Mucosa of gallbladder (tissue), 1 donor: ENCODE data around the gene CHMP4B. TPM values are rescaled to one million over a fixed set of nuclear protein-coding genes. Genes with fewer than 3 reads are reported as not detected.

Source experiments
- DNase-seq: peaks from one replicate; pipeline ENCODE4 v3.0.0-alpha.2; 2020; ENCODE audit warnings: low spot score
- total RNA-seq: library from RNA; stranded (reverse); gene quantifications from one replicate; pipeline ENCODE4 v1.2.1, GENCODE V29; 2021
- donor health status: DM: no; HTN: no; CAD: no.

Gene CHMP4B, protein sequence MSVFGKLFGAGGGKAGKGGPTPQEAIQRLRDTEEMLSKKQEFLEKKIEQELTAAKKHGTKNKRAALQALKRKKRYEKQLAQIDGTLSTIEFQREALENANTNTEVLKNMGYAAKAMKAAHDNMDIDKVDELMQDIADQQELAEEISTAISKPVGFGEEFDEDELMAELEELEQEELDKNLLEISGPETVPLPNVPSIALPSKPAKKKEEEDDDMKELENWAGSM
- total RNA-seq = 117 TPM

DNA sequence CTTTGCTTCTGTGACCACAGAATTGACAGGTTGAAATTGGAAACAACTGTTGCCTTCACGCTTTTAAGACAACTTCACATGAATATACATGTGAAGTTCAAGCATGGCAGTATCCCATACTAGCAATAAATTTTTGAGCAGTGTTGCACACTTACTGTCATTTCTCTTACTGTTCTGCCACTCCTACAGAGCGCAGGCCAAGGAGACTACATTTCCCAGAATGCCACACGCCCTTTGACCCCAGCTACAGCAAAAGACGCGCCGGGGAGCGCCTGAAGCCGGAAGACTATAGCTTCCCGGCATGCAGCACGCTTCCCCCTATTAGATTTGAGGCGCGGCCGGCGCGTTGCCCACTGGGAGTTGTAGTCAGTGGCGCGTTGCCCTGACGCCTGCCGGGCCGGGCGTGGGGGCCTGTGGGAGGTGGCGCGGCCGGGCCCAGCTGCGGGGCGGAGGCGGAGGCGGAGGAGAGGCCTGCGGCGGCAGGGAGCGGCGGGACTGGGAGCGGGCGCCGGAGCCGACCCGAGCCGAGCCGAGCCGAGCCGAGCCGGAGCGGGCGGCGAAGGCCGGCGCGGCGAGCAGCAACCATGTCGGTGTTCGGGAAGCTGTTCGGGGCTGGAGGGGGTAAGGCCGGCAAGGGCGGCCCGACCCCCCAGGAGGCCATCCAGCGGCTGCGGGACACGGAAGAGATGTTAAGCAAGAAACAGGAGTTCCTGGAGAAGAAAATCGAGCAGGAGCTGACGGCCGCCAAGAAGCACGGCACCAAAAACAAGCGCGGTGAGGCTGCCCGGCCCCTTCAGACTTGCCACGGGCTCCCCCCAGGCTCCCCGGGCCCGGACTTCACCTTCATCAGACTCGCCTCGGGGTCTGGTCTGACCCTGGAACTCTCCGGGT lies at the start of gene CHMP4B:
CHMP4B (plus strand) TSS at position 464 of the 891 bp plus-strand sequence; CDS start at position 585, 121 bp downstream.
- DNase-seq = peak; percentile 99

DNA sequence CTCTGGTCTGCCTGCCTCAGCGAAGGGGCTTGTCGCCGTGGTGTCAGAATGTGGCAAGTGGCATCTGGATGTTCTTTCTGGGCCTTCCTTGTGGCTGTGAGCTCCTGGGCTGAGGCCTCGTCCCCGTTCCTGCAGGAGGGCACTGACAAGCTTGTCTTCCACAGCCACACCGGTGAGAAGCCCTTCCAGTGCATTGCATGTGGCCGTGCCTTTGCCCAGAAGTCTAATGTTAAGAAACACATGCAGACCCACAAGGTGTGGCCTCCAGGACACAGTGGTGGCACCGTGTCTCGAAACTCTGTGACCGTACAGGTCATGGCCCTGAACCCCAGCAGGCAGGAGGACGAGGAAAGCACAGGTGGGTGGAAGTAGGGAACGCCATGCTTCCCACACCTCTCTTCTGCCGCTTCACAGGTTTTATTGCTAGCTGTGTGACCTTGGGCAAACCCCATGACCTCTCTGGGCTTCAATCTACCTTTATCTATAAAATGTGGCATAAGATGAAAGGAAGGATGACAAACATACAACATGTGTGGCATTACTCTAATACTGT lies 49.4 kb upstream of the CHMP4B start:
- no peak for DNase-seq

DNA sequence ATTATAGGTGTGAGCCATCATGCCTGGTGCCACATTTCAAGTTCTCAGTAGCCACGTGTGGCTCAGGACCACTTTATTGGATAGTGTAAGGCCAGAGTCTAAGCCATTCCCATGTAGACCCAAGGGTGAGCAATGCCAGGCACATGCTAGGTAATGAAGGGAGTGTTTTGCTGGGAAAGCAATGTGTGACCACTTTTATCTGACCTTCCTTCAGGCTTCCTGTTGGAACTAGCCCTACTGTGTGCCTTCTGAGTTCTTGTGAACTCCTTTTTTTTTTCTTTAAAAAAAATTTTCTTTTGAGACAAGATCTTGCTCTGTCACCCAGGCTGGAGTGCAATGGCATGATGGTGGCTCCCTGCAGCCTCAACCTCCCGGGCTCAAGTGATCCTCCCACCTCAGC lies 46.0 kb upstream of the CHMP4B start:
- no peak for DNase-seq

DNA sequence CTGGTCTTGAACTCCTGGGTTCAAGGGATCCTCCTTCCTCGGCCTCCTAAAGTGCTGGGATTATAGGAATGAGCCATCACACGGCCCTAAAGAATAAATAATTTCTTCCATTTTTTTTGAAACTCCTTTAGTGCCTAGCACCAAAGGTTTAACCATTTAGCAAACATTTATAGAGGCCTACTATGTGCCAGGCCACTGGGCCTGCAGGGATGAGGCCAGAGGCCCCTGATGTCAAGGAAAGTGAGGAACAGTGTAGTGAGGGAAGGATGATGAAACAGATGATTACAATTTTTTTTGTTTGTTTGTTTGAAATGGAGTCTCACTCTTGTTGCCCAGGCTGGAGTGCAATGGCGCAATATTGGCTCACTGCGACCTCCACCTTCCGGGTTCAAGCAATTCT lies 45.6 kb upstream of the CHMP4B start:
- DNase-seq = no peak

DNA sequence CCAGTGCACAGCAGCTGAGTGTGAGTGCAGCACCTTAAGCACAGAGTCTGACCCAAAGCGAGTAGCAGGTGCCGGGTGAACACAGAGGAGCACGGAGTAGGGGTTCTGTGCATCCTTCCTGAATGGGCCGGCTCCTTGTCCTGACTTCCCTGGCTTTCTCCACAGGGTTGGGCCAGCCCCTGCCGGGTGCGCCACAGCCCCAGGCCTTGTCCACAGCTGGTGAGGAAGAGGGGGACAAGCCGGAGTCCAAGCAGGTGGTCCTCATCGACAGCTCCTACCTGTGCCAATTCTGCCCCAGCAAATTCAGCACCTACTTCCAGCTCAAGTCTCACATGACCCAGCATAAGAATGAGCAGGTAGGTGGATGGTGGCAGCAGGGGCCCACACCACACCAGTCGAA lies 44.5 kb upstream of the CHMP4B start:
- no peak for DNase-seq

DNA sequence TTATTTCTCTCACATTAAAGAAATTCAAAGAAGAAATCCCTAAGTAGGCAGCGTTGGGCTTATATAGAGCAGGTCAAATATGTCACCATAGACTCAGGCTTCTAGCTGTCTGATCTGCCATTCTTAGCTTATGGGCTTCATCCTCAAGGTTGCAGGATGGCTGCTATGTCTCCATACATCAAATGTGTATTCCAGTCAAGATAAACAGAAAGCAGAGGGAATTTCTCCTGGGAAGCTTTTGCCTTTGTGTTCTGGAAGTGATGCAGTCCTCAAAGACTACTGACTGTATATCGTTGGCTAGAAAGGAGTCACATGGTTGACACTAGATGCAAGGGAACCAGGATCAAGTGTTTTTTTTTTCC lies 43.4 kb upstream of the CHMP4B start:
- DNase-seq = no peak

DNA sequence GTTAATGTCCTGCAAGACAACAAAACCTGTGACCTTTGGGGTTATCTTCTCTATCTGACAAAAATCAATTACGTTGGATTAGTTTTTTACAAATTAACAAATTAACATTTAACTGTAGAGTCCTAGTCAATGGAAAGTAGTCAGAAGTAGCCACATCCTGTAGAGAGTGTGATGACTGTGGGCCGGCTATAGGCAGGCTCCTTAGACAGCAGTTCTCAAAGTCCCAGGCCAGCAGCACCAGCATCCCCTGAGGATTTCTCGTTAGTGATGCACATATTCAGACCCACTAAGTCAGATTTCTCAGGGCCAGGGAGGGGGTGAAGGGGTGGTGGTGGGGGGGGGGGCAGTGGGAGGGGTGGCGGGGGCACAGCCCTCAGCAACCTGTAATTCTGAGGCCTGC lies 42.1 kb upstream of the CHMP4B start:
- no peak for DNase-seq

DNA sequence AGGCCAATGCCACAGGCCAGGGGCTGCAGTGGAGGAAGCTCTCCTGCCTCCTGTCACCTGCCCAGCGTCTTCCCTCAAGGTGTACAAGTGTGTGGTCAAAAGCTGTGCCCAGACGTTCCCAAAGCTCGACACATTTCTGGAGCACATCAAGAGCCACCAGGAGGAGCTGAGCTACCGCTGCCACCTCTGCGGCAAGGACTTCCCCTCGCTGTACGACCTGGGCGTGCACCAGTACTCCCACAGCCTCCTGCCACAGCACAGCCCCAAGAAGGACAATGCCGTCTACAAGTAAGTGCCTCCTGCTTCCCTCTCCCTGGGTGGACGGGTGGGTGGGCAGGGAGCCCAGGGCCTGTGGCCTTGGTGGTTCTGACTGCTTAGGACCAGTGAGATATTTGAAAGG lies 41.1 kb upstream of the CHMP4B start:
- no peak for DNase-seq

DNA sequence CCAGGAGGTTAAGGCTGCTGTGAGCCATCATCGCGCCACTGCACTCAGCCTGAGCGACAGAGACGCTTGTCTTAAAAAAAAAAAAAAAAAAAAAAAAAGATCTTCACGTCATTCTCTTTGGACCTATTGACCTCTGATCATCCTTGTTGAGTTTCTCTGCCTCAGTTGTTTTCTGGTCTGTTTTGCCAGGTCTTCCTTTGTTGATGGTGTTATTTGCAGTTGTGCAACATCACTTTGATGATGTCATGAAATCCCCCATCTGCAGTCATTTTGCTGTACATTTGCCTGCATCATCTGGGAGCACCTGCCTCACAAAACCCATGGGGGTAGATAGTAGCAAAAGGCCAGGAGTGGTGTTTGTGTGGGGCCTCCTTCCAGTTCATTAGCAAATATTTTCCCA lies 39.2 kb upstream of the CHMP4B start:
- DNase-seq = no peak

DNA sequence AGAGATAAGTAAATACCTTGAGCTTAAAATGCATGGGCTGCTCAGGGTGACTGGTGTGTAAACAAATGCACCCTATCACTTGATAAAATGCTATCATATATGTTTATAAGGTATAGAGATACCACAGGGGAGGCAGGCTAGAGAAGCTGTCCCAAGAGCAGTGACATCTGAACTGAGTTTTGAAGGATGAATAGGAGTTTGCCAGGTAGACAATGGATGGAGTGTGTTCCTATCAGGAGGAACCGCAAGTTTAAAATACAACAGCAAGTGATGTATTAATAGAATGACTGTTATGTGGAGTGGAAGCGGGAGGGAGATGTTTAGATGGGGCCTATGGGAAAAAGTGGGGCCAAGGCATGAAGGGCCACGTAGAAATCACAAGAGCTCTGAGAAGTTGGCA lies 38.7 kb upstream of the CHMP4B start:
- DNase-seq = no peak

DNA sequence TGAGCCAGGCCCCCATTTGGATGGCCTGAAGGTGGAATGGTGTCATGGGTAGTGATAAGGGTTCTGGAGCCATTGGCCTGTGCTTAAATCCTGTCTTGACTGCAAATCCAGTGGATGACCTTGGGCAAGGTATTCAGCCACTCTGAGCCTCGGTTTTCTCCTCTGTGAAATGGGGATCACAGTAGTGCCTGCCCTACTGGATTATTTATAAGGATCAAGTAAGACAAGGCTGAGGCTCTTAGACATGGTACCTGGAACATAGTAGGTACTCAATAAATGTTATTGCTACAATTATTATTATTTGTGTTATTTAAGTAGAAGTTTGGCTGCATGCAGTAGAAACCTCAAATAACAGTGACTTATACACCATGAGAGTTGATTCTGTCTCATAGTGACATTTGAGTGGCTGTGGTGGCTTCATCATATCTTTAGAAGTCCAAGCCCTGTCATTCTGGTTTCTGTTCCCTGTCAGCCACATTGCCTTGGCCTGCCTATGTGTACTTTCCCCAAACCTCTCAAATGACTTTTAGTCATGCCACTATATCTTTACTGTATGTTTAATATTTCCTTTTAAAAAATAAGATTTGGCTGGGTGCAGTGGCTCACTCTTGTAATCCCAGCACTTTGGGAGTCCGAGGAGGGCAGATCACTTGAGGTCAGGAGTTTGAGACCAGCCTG lies 37.6 kb upstream of the CHMP4B start:
- DNase-seq = no peak

DNA sequence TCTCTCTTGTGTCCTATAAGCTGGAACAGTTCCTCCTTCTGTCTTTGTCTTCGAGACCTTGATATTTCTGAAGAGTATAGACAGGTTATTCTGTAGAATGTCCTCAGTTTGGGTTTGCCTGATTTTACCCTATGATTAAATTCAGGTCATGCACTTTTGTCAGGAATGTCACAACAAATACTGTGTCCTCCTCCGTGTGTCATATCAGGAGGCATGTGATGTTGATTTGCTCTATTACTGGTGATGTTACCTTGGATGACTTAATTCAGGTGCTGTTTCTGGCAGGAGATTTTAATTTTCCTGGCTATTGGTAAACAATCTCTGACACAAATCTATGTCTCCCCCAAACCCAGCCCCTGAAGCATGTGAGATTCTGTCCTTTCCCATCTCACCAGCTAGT lies 33.3 kb upstream of the CHMP4B start:
- DNase-seq = no peak

DNA sequence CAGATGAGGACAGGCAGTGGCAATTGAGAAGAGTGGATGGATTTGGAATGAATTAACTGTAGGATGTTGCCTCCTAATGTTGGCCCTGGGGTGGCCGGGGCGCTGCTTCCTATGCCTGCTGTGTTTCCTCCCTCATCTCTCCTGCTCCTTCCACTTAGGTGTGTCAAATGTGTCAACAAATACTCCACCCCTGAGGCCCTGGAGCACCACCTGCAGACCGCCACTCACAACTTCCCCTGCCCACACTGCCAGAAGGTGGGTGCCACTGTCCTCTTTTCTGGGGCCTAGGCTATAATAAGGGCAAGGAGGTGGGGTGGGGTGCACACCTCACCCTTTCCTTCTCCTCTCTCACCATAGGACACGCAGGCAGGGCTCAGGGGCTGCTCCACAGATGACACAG lies 30.0 kb upstream of the CHMP4B start:
- no peak for DNase-seq

DNA sequence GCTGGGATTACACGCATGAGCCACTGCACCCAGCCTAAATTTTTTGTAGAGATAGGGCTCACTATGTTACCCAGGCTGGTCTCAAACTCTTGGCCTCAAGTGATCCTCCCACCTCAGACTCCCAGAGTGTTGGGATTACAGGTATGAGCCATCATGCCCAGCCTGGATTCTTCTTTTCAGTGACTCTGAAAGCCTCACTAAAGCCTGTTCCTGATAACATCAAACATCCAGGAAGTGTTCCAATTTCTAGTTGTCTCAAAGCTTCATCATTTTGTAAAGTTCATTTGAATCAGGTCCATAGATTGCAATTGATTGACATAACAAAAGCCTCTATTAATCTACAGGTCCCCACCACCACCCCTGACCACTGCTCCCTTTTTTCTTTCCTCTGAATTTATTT lies 29.2 kb upstream of the CHMP4B start:
- no peak for DNase-seq

DNA sequence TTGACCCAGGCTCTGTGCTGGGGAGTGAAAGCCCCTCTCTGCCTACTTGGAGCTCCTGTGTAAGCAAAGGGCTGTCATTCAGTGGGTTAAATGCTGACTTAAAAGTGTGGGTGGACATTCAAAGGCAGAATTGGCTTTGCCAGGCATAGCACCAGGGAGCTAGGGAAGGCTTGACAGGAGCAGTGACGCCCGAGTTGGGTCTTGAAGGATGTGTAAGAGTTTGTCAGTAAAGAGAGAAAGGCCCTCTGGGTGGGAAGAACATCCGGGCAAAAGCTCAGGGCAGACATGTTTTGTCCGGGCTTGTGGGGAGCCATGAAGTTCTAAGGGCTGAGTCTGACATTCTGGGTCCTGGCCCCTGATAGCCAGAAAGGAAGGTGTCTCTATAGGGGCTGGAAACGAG lies 27.9 kb upstream of the CHMP4B start:
- no peak for DNase-seq

DNA sequence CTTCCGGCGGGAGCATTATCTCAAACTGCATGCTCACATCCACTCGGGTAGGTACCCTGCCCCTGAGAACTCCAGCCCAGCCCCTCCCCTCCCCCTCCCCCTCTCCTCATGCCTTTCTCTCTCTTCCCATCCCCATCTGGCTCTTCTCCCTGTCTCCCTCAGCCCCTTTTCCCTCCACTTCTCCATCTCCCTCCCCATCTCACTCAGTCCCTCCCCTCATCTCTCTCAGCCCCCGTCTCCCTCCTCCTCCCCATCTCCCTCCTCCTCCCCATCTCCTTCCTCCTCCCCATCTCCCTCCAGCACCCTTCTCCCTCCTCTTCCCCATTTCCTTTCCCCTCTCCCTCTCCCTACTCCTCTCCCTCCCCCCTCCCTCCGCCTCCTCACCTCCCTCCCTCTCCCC lies 27.3 kb upstream of the CHMP4B start:
- no peak for DNase-seq

DNA sequence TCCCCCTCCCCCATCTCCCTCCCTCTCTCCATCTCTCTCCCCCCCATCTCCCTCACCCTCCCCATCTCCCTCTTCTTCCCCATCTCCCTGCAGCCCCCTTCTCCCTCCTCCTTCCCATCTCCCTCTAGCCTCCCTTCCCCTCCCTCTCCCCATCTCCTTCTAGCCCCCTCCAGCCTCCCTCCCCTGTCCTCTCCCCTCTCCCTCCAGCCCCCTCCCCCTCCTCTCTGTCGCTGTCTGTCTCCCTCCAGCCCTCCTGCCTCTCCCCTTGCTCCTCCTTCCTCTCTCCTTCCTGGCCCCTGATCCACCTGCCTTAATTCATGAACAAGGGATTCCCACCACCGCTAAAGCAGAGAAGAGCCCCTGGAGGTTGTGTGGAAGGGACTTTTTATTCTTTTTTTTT lies 26.9 kb upstream of the CHMP4B start:
- DNase-seq = no peak

DNA sequence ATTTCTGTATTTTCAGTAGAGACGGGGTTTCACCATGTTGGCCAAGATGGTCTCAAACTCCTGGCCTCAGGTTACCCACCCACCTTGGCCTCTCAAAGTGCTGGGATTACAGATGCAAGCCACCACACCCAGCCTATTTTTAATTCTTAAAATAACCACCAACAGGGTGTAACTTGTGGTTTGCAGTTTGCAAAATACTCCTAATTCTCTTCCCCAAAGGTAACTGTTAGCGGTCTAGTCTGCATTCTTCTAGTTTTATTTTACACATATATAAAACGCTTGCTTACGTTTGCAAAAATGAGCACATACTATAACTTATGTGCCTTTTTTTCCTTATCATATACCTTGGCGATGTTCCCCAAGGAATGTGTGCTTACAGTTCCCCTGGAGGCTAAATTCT lies 25.6 kb upstream of the CHMP4B start:
- no peak for DNase-seq

DNA sequence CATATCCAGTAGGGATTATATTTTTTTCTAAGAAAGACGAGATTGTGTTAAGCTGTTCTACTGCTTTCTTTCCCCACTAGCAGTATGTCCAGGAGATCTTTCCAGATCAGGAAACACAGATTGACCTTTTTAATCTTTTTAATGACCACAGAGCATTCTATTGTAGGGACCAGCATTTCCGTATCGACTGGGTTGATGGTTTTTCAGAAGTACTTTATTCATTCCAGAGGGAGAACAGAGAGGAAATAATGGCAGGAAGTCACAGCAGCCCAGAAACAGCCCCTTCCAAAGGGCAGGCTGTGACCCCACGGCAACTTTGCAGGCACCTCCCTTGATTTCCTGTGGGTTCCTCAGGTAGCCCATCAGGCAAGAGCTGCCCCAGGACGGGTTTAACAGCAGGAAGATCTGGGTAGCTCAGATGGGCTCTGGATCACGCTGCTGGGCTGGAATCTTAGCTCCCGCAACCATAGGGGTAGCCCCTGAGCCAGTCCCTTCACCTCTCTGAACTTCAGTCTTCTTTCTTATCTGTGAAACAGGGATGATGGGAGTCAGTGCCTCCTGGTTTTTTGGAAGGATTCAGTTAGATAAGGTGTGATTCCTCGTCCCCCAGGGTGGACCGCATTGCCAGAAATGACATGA lies 23.8 kb upstream of the CHMP4B start:
- DNase-seq = no peak

DNA sequence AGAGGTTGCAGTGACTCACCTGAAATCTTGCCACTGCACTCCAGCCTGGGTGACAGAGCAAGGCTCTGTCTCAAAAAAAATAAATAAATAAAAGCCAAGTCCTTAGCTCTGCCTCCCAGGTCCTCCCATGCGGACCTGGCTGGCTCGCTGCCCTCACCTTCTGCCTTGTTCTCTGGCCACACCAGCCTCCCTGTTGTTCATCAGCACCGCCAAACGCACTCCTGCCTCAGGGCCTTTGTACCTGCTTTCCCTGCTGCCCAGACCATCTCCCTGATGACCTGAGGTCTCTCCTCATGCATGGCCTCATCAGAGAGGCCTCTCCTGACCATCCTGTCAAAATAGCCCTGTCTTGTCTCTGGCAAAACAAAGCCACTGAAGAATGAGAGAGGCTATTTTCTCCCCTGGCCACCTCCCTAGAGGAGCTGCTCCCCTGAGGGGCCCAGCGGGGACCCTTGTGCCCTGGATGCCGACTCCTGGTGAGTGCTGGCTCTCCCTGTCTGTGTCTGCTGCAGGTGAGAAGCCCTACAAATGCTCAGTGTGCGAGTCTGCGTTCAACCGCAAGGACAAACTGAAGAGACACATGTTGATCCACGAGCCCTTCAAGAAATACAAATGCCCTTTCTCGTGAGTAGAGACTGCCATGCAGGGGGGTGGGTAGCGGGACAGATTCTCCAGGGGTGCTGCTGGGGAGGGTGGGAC lies 22.6 kb upstream of the CHMP4B start:
- DNase-seq = no peak

DNA sequence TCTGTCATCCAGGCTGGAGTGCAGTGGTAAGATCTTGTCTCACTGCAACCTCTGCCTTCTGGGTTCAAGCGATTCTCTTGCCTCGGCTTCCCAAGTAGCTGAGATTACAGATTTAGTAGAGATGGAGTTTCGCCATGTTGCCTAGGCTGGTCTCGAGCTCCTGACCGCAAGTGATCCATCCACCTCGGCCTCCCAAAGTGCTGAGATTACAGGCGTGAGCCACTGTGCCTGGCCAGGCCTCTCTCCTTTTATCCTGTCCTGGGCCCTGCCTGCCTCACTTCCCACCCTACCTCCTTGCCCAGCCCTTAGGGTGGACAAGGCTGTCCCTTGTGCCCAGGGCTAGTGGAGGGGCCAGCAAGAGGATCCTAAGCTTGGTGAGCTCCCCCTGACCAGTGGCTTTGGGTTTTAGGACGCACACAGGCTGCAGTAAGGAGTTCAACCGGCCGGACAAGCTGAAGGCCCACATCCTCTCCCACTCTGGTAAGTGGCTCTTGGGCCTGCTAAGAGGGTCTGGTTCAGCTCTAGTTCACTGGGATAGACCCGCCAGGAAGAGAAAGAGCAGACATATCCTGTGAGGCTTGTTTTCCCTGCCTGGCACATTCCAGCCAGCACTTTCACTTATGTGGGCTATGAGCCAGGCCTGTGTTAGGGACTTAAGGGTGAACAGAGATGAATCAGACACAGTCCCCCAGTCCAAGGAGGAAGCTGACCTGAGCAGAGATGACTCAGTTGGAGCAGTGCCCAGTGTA lies 21.9 kb upstream of the CHMP4B start:
- DNase-seq = peak; percentile 95
